ENCODE data around the gene ASPSCR1. TPM values are rescaled to one million over a fixed set of nuclear protein-coding genes. Genes with fewer than 3 reads are reported as not detected.

Gene ASPSCR1
- total and polyA plus RNA-seq, 10 of the 15 experiments (the other 5 are each of a cell fraction or from before 2014, with no cell fraction given) = 1.5 to 48.4 (median 25.4) TPM

- no TSS peak for BruUV-seq (replicated peaks)
- in situ Hi-C loops (cut with MboI) (no loop called here), intact Hi-C loops (cut with micrococcal nuclease; ENCODE audit: unreplicated experiment) (no loop called here)
- ChIA-PET POLR2A (interaction anchor here (0.6 to 0.7 kb wide), 2 partner anchors 278 to 295 kb away, joined by 3 read pairs; no protein-coding TSS in a partner anchor), CTCF (no interaction called here), SMC1A (ENCODE audit: uncharacterized antibody, unreplicated experiment) (interaction anchor here (0.7 kb wide), 1 partner anchor 419 kb away, joined by 3 read pairs; no protein-coding TSS in a partner anchor), RAD21 (ENCODE audit: unreplicated experiment) (no interaction called here)
- Histone ChIP-seq H4K20me1 (ENCODE audit: control insufficient read depth, insufficient read depth) (no peaks in the 10 kb centered on the region), H2AFZ (ENCODE audit: control insufficient read depth, low read depth, low read length) (no peak overlapping the region), H3K36me3 (ENCODE audit: control insufficient read depth in 2 of 2, insufficient read depth in 2 of 2, low read length in 1 of 2) (peaks cover 0 to 2% of the 10 kb centered on the region in 2 experiments; a peak in 1 of 4 replicates), H3K27me3 (replicated peaks in 1 of 2; ENCODE audit: control insufficient read depth in 2 of 2, insufficient read depth in 2 of 2, low read length in 1 of 2) (no peaks in the 10 kb centered on the region), H3K79me2 (ENCODE audit: control insufficient read depth, insufficient read depth, low read length) (peaks cover 12% of the 10 kb centered on the region), H3K9ac (ENCODE audit: control insufficient read depth, insufficient read depth, low read length) (no peak overlapping the region), H3K27ac (ENCODE audit: control insufficient read depth, insufficient read depth) (no peak overlapping the region), H3K9me3 (replicated peaks; ENCODE audit: control insufficient read depth, insufficient read depth, low read length) (no peaks in the 10 kb centered on the region), H3K4me3 (no peak overlapping the region), H3K4me2 (ENCODE audit: control insufficient read depth, insufficient read depth) (no peak overlapping the region), H3K4me1 (ENCODE audit: control insufficient read depth, insufficient read depth, low read length) (peaks cover 17% of the 10 kb centered on the region)
- no peak for DNase-seq (ENCODE audit: low read depth, low spot score)
- WGBS (ENCODE audit: insufficient coverage, insufficient replicate concordance, low lambda C conversion rate, missing lambda C conversion rate) = 42% methylated on average over 13 of the region's 13 CpGs
- no peak for ATAC-seq
- no peak for FAIRE-seq
- TF ChIP-seq ZNF24 (IDR thresholded peaks at IDR 0.05) (no peak), E2F8 (IDR thresholded peaks at IDR 0.05; ENCODE audit: low read depth, partially characterized antibody) (no peak), JUNB (IDR thresholded peaks at IDR 0.05) (no peak), PML (IDR thresholded peaks at IDR 0.05; ENCODE audit: low read length) (no peak), IRF4 (IDR thresholded peaks at IDR 0.05; ENCODE audit: low read depth, low read length) (no peak), PAX5 (IDR thresholded peaks at IDR 0.05; ENCODE audit: borderline replicate concordance, low read depth, low read length) (no peak), NKRF (conservative IDR thresholded peaks at IDR 0.05) (no peak), ESRRA (IDR thresholded peaks at IDR 0.05; ENCODE audit: low read length) (no peak), MYB (IDR thresholded peaks at IDR 0.05; ENCODE audit: borderline replicate concordance, low read depth, low read length) (no peak), FOXK2 (IDR thresholded peaks at IDR 0.05) (no peak), E2F4 (IDR thresholded peaks at IDR 0.05; ENCODE audit: low read depth, low read length) (no peak), REST (IDR thresholded peaks at IDR 0.05; ENCODE audit: low read depth, low read length) (no peak), ELK1 (IDR thresholded peaks at IDR 0.05; ENCODE audit: low read depth, low read length) (no peak), RELA (IDR thresholded peaks at IDR 0.05; ENCODE audit: borderline replicate concordance, partially characterized antibody) (no peak), SIX5 (IDR thresholded peaks at IDR 0.05; ENCODE audit: low read depth, low read length, severe bottlenecking) (no peak)
These were observed 46.3 kb upstream of the ASPSCR1 start for GRCh38 chr17:81931189-81931556.
